ENCODE data around the gene PFKFB3. TPM values are rescaled to one million over a fixed set of nuclear protein-coding genes. Genes with fewer than 3 reads are reported as not detected.

Gene PFKFB3
- total RNA-seq, 1 donor from 2014 or later: 44.5 TPM

GRCh38 chr10:6200440-6200733 is 2.3 kb upstream of the PFKFB3 start:
- no peak for TF ChIP-seq CTCF (IDR thresholded peaks at IDR 0.05; ENCODE audit: insufficient read depth, low read length, poor library complexity, severe bottlenecking)
- no peak for DNase-seq (ENCODE audit: low read depth)
- Histone ChIP-seq H3K36me3 (ENCODE audit: control insufficient read depth, insufficient read depth, low read length) (no peaks in the 10 kb centered on the region), H3K4me3 (ENCODE audit: low read depth, low read length) (peak overlapping the region; percentile 42), H3K27me3 (ENCODE audit: control insufficient read depth, insufficient read depth, low read length) (no peaks in the 10 kb centered on the region)

- Histone ChIP-seq H3K27me3 (ENCODE audit: control insufficient read depth, insufficient read depth, low read length) (no peaks in the 10 kb centered on the region), H3K36me3 (ENCODE audit: control insufficient read depth, insufficient read depth, low read length) (no peaks in the 10 kb centered on the region), H3K4me3 (ENCODE audit: low read depth, low read length) (peak overlapping the region; percentile 42)
- no peak for TF ChIP-seq CTCF (IDR thresholded peaks at IDR 0.05; ENCODE audit: insufficient read depth, low read length, poor library complexity, severe bottlenecking)
- DNase-seq (ENCODE audit: low read depth): no peak
Observed at GRCh38 chr10:6200734-6201515, 1.8 kb upstream of the PFKFB3 start.

GRCh38 chr10:6201516-6201975 is 1.2 kb upstream of the PFKFB3 start:
- Histone ChIP-seq H3K27me3 (ENCODE audit: control insufficient read depth, insufficient read depth, low read length) (no peaks in the 10 kb centered on the region), H3K36me3 (ENCODE audit: control insufficient read depth, insufficient read depth, low read length) (no peaks in the 10 kb centered on the region), H3K4me3 (ENCODE audit: low read depth, low read length) (peak overlapping the region; percentile 42)
- no peak for TF ChIP-seq CTCF (IDR thresholded peaks at IDR 0.05; ENCODE audit: insufficient read depth, low read length, poor library complexity, severe bottlenecking)
- DNase-seq (ENCODE audit: low read depth): no peak

GRCh38 chr10:6202098-6202683 is 541 bp upstream of the PFKFB3 start:
- Histone ChIP-seq H3K27me3 (ENCODE audit: control insufficient read depth, insufficient read depth, low read length) (no peaks in the 10 kb centered on the region), H3K36me3 (ENCODE audit: control insufficient read depth, insufficient read depth, low read length) (no peaks in the 10 kb centered on the region), H3K4me3 (ENCODE audit: low read depth, low read length) (peak overlapping the region; percentile 37)
- DNase-seq (ENCODE audit: low read depth): no peak
- no peak for TF ChIP-seq CTCF (IDR thresholded peaks at IDR 0.05; ENCODE audit: insufficient read depth, low read length, poor library complexity, severe bottlenecking)

GRCh38 chr10:6203331-6204062 is 765 bp downstream of the PFKFB3 start:
- H3K27me3 ChIP-seq (ENCODE audit: control insufficient read depth, insufficient read depth, low read length): no peaks in the 10 kb centered on the region
- TF ChIP-seq CTCF (IDR thresholded peaks at IDR 0.05; ENCODE audit: insufficient read depth, low read length, poor library complexity, severe bottlenecking): no peak
- H3K36me3 ChIP-seq (ENCODE audit: control insufficient read depth, insufficient read depth, low read length): no peaks in the 10 kb centered on the region
- H3K4me3 ChIP-seq (ENCODE audit: low read depth, low read length): peak overlapping the region; percentile 87
- no peak for DNase-seq (ENCODE audit: low read depth)

All from kidney epithelial cell (primary cell).